Muscle of leg (tissue), 11 donors: ENCODE measurements around the gene EDC4. TPM values are rescaled to one million over a fixed set of nuclear protein-coding genes. Genes with fewer than 3 reads are reported as not detected.

Source experiments
- DNase-seq: peaks from one replicate; pipeline ENCODE4 v3.0.0; 2013
- H3K27ac ChIP-seq: one replicate; pipeline ENCODE4 v1.5.1; 2013; ENCODE audit warnings: mild to moderate bottlenecking, low read length, control low read depth
- H3K27me3 ChIP-seq: one replicate; pipeline ENCODE4 v1.6.1; 2013; ENCODE audit warnings: low read length; ENCODE audit not compliant: control insufficient read depth, insufficient read depth
- H3K36me3 ChIP-seq: one replicate; pipeline ENCODE4 v1.6.1; 2013; ENCODE audit warnings: low read length; ENCODE audit not compliant: control insufficient read depth, insufficient read depth
- H3K4me1 ChIP-seq: one replicate; pipeline ENCODE4 v1.6.1; 2013; ENCODE audit warnings: low read length; ENCODE audit not compliant: control insufficient read depth, insufficient read depth
- H3K4me3 ChIP-seq: one replicate; pipeline ENCODE4 v1.5.1; 2013; ENCODE audit warnings: low read length, control low read depth
- H3K9me3 ChIP-seq: replicated peaks from 2 replicates; pipeline ENCODE4 v1.6.1; 2013; ENCODE audit warnings: low read depth, low read length; ENCODE audit not compliant: control insufficient read depth
- WGBS: methylation state at CpG from one replicate; pipeline ENCODE4 v1.1.5; 2013; ENCODE audit warnings: missing lambda C conversion rate; ENCODE audit not compliant: insufficient coverage; 5-methylcytosine and 5-hydroxymethylcytosine counted together
- polyA plus RNA-seq, 8 donors: library from polyadenylated mRNA; unstranded; fragments of 120-200 nt; gene quantifications; one replicate each; pipeline versions ENCODE4 v1.2.1 to v1.2.3, GENCODE V29; 2013; ENCODE audit warnings: inconsistent platforms in 1 of 8, low replicate concordance in 1 of 8; ENCODE audit not compliant: insufficient read length in 8 of 8, insufficient read depth in 1 of 8
- total RNA-seq: library from RNA; stranded (reverse); fragments of 120-200 nt; gene quantifications from one replicate; pipeline ENCODE4 v1.2.4, GENCODE V29; 2013

Gene EDC4
- total and polyA plus RNA-seq, 9 donors: 56.9 to 124 (median 113) TPM

- Histone ChIP-seq H3K27me3 (no peaks in the 10 kb centered on the region), H3K4me1 (peaks cover 43% of the 10 kb centered on the region), H3K36me3 (peaks cover 5% of the 10 kb centered on the region), H3K9me3 (no peaks in the 10 kb centered on the region), H3K4me3 (peak overlapping the region; percentile 60), H3K27ac (peak overlapping the region; percentile 96)
- no peak for DNase-seq
- 46% methylated on average over 17 of the region's 17 CpGs for WGBS
Measured at GRCh38 chr16:67841198-67841815, 31.5 kb upstream of the EDC4 start.

- H3K9me3 ChIP-seq: no peaks in the 10 kb centered on the region
Measured at GRCh38 chr16:67841816-67842508, 30.9 kb upstream of the EDC4 start, which contains the start of gene THAP11. THAP11 (plus strand) TSS chr16:67842320; CDS start chr16:67842555, 235 bp downstream.

GRCh38 chr16:67842509-67843342 lies 30.1 kb upstream of the EDC4 start:
- peak overlapping the region; percentile 71 for H3K4me3 ChIP-seq

More at GRCh38 chr16:67841816-67842508, 30.9 kb upstream of the EDC4 start, which contains the start of gene THAP11:
- WGBS: under 1% methylated on average over 83 of the region's 83 CpGs
- Histone ChIP-seq H3K4me3 (peak within 1 kb of the TSS; percentile 71), H3K4me1 (peaks cover 44% of the 10 kb centered on the region), H3K27me3 (no peaks in the 10 kb centered on the region), H3K36me3 (peaks cover 5% of the 10 kb centered on the region), H3K27ac (peak within 1 kb of the TSS; percentile 96)
- peak; percentile 98 for DNase-seq

GRCh38 chr16:67843343-67843765 lies 29.5 kb upstream of the EDC4 start:
- H3K9me3 ChIP-seq: no peaks in the 10 kb centered on the region
- WGBS: 11% methylated on average over 10 of the region's 11 CpGs
- H3K27ac ChIP-seq: peak overlapping the region; percentile 71
- peak overlapping the region; percentile 71 for H3K4me3 ChIP-seq
- no peak for DNase-seq
- H3K4me1 ChIP-seq: peaks cover 52% of the 10 kb centered on the region
- no peaks in the 10 kb centered on the region for H3K27me3 ChIP-seq
- H3K36me3 ChIP-seq: peaks cover 5% of the 10 kb centered on the region

More at GRCh38 chr16:67842509-67843342, 30.1 kb upstream of the EDC4 start:
- peaks cover 5% of the 10 kb centered on the region for H3K36me3 ChIP-seq
- H3K9me3 ChIP-seq: no peaks in the 10 kb centered on the region
- peak overlapping the region; percentile 71 for H3K27ac ChIP-seq
- peaks cover 46% of the 10 kb centered on the region for H3K4me1 ChIP-seq
- H3K27me3 ChIP-seq: no peaks in the 10 kb centered on the region
- WGBS: under 1% methylated on average over 66 of the region's 67 CpGs
- peak; percentile 49 for DNase-seq

- DNase-seq: peak; percentile 26
- H3K27me3 ChIP-seq: no peaks in the 10 kb centered on the region
- 40% methylated on average over 4 of the region's 4 CpGs for WGBS
- no peaks in the 10 kb centered on the region for H3K9me3 ChIP-seq
- H3K4me3 ChIP-seq: no peak overlapping the region
- H3K4me1 ChIP-seq: peaks cover 56% of the 10 kb centered on the region
- peaks cover 9% of the 10 kb centered on the region for H3K36me3 ChIP-seq
- H3K27ac ChIP-seq: no peak overlapping the region
Measured at GRCh38 chr16:67844497-67844896, 28.4 kb upstream of the EDC4 start.

- DNase-seq: no peak
- H3K36me3 ChIP-seq: peaks cover 9% of the 10 kb centered on the region
- H3K27ac ChIP-seq: peak overlapping the region; percentile 99
- H3K9me3 ChIP-seq: no peaks in the 10 kb centered on the region
- peak overlapping the region; percentile 88 for H3K4me3 ChIP-seq
- 53% methylated on average over 5 of the region's 5 CpGs for WGBS
- H3K4me1 ChIP-seq: peaks cover 56% of the 10 kb centered on the region
- H3K27me3 ChIP-seq: no peaks in the 10 kb centered on the region
Measured at GRCh38 chr16:67845291-67846062, 27.4 kb upstream of the EDC4 start.

GRCh38 chr16:67846063-67846319 lies 26.9 kb upstream of the EDC4 start:
- H3K4me3 ChIP-seq: peak overlapping the region; percentile 88
- DNase-seq: peak; percentile 18
- H3K36me3 ChIP-seq: peaks cover 9% of the 10 kb centered on the region
- H3K27ac ChIP-seq: peak overlapping the region; percentile 99
- no CpG with 5 or more reads among the region's 2 CpGs for WGBS
- no peaks in the 10 kb centered on the region for H3K27me3 ChIP-seq
- H3K4me1 ChIP-seq: peaks cover 56% of the 10 kb centered on the region
- no peaks in the 10 kb centered on the region for H3K9me3 ChIP-seq

GRCh38 chr16:67846320-67847063 lies 26.4 kb upstream of the EDC4 start, which contains the start of gene NUTF2:
NUTF2 (plus strand) TSS chr16:67846933; CDS start chr16:67865131, 18,198 bp downstream.
- H3K27ac ChIP-seq: peak within 1 kb of the TSS; percentile 99
- peak; percentile 99 for DNase-seq
- 0% methylated on average over 54 of the region's 57 CpGs for WGBS
- H3K27me3 ChIP-seq: no peaks in the 10 kb centered on the region
- H3K4me1 ChIP-seq: peaks cover 53% of the 10 kb centered on the region
- H3K9me3 ChIP-seq: no peaks in the 10 kb centered on the region
- H3K4me3 ChIP-seq: peak within 1 kb of the TSS; percentile 88
- H3K36me3 ChIP-seq: peaks cover 9% of the 10 kb centered on the region
